Measurements from ENCODE around the gene PRDX1.
"Not testable (repeated sequence)": the region's sequence is repeated elsewhere in the genome, so short reads cannot be mapped to it uniquely, and the experiment has no call there.

Gene PRDX1

GRCh38 chr1:45507195-45507594 lies 14.5 kb downstream of the PRDX1 start:
- no peak for DNase-seq (ENCODE audit: low read depth in 4 of 4, low spot score in 1 of 4)

- no peak for DNase-seq (ENCODE audit: low read depth in 4 of 4, low spot score in 1 of 4)
Observed at GRCh38 chr1:45503462-45504360, 18.0 kb downstream of the PRDX1 start.

- DNase-seq (ENCODE audit: low read depth in 4 of 4, low spot score in 1 of 4) = no peak
Observed at GRCh38 chr1:45501505-45501859, 20.2 kb downstream of the PRDX1 start.

GRCh38 chr1:45499415-45499769 lies 22.3 kb downstream of the PRDX1 start:
- DNase-seq (ENCODE audit: low read depth in 4 of 4, low spot score in 1 of 4) = no peak

- no peak for DNase-seq (ENCODE audit: low read depth in 4 of 4, low spot score in 1 of 4)
Observed at GRCh38 chr1:45498279-45498678, 23.4 kb downstream of the PRDX1 start.

GRCh38 chr1:45493116-45493697 lies 28.5 kb downstream of the PRDX1 start:
- DNase-seq (ENCODE audit: low read depth in 4 of 4, low spot score in 1 of 4) = peak in 2 of 4 experiments; percentile 21 to 34

- no peak for DNase-seq (ENCODE audit: low read depth in 4 of 4, low spot score in 1 of 4)
Observed at GRCh38 chr1:45492691-45493090, 29.0 kb downstream of the PRDX1 start.

GRCh38 chr1:45491487-45492260 lies 30.0 kb downstream of the PRDX1 start:
- DNase-seq (ENCODE audit: low read depth in 4 of 4, low spot score in 1 of 4) = no peak

- DNase-seq (ENCODE audit: low read depth in 4 of 4, low spot score in 1 of 4) = peak; percentile 81 to 90 (median 86)
Observed at GRCh38 chr1:45490626-45491486, 30.8 kb downstream of the PRDX1 start, which contains the start of gene TESK2. TESK2 (minus strand) TSS chr1:45491163; CDS start chr1:45457785, 33,378 bp downstream.

- no peak for DNase-seq (ENCODE audit: low read depth in 4 of 4, low spot score in 1 of 4)
Observed at GRCh38 chr1:45490121-45490625, 31.5 kb downstream of the PRDX1 start.

- not testable (repeated sequence) for DNase-seq (ENCODE audit: low read depth in 4 of 4, low spot score in 1 of 4)
Observed at GRCh38 chr1:45489379-45489778, 32.3 kb downstream of the PRDX1 start.

- DNase-seq (ENCODE audit: low read depth in 4 of 4, low spot score in 1 of 4) = no peak
Observed at GRCh38 chr1:45488666-45489377, 32.9 kb downstream of the PRDX1 start.

- no peak for DNase-seq (ENCODE audit: low read depth in 4 of 4, low spot score in 1 of 4)
Observed at GRCh38 chr1:45485949-45486348, 35.7 kb downstream of the PRDX1 start.

- no peak for DNase-seq (ENCODE audit: low read depth in 4 of 4, low spot score in 1 of 4)
Observed at GRCh38 chr1:45479039-45479748, 42.5 kb downstream of the PRDX1 start.

- DNase-seq (ENCODE audit: low read depth in 4 of 4, low spot score in 1 of 4) = no peak
Observed at GRCh38 chr1:45478121-45478814, 43.4 kb downstream of the PRDX1 start.

GRCh38 chr1:45477646-45478045 lies 44.0 kb downstream of the PRDX1 start:
- no peak for DNase-seq (ENCODE audit: low read depth in 4 of 4, low spot score in 1 of 4)

- DNase-seq (ENCODE audit: low read depth in 4 of 4, low spot score in 1 of 4) = not testable (repeated sequence)
Observed at GRCh38 chr1:45474194-45474593, 47.5 kb downstream of the PRDX1 start.

- DNase-seq (ENCODE audit: low read depth in 4 of 4, low spot score in 1 of 4) = no peak
Observed at GRCh38 chr1:45473302-45473701, 48.4 kb downstream of the PRDX1 start.

GRCh38 chr1:45470306-45470798 lies 51.3 kb downstream of the PRDX1 start:
- DNase-seq (ENCODE audit: low read depth in 4 of 4, low spot score in 1 of 4) = no peak

All from stimulated activated CD4-positive, alpha-beta T cell treated with anti-CD3 and anti-CD28 coated beads, Interleukin-1b, Interleukin-23, amount 100 ng/mL, for 24 hours (primary cell).